HCT116 (cell line): ENCODE data around the gene ANKRD39. TPM values are rescaled to one million over a fixed set of nuclear protein-coding genes. Genes with fewer than 3 reads are reported as not detected.

ENCODE experiments used
- ATAC-seq: fragments of 200-7000 bp; cut with Tn5 transposase; 2 replicates; pipeline ENCODE4 v1.9.1; 2020; ENCODE audit warnings: mild to moderate bottlenecking, moderate library complexity
- BruUV-seq: library from RNA; stranded (reverse); fragments of 400-500 nt; replicated peaks from 2 replicates; lab custom pipeline; 2021; lab: Mats Ljungman, UMichigan
- CTCF ChIA-PET: fragments of 300-600 bp; sonication (Branson Sonifier 250); formaldehyde crosslinking; loops from one replicate; lab custom pipeline; 2021; ENCODE audit warnings: antibody characterized with exemption; lab: Charles Lee
- POLR2A ChIA-PET: fragments of 300-600, 350-600 bp; sonication (Branson Sonifier 250); formaldehyde crosslinking; loops from one replicate; lab custom pipeline; 2021; ENCODE audit warnings: antibody characterized with exemption; lab: Charles Lee
- RAD21 ChIA-PET, 2 experiments: fragments of 300-600 bp; sonication (Branson Sonifier 250); formaldehyde crosslinking; loops; one replicate each; lab custom pipeline; 2023; ENCODE audit warnings: low total read pairs in 2 of 2; ENCODE audit not compliant: uncharacterized antibody in 2 of 2, unreplicated experiment in 2 of 2, low non-redundant PET in 1 of 2; lab: Charles Lee
- DNase-seq: peaks from one replicate; pipeline ENCODE4 v3.0.0-alpha.2; 2010; ENCODE audit warnings: low read depth, low spot score
- H2AFZ ChIP-seq: fragments of 200-600 bp; shearing (Covaris generic), sonication (generic); 2 replicates; pipeline ENCODE4 v1.6.1; 2017; ENCODE audit warnings: low read depth, mixed run types, mixed read lengths, antibody characterized with exemption, low read length; ENCODE audit not compliant: poor library complexity, severe bottlenecking
- H3K27ac ChIP-seq: 2 replicates; pipeline ENCODE4 v1.5.1; 2012; ENCODE audit warnings: low read depth, low read length
- H3K27me3 ChIP-seq: fragments of 200-600 bp; sonication (generic); 2 replicates; pipeline ENCODE4 v1.6.1; 2016; ENCODE audit warnings: mixed run types, low read length, mixed read lengths; ENCODE audit not compliant: insufficient read depth
- H3K36me3 ChIP-seq, 2 experiments: fragments of 200-500 bp in 1 of 2; fragments of 200-600 bp in 1 of 2; sonication (Bioruptor generic) in 1 of 2; sonication (generic) in 1 of 2; 2 replicates each; pipeline versions ENCODE4 v1.5.1 to v1.6.1; 2014 to 2016; ENCODE audit warnings: low read length in 2 of 2, inconsistent platforms in 1 of 2, mixed read lengths in 1 of 2, mixed run types in 1 of 2; ENCODE audit not compliant: insufficient read depth in 2 of 2, control insufficient read depth in 1 of 2
- H3K4me1 ChIP-seq, 2 experiments: fragments of 200-600 bp in 1 of 2; sonication (generic) in 1 of 2; 2 replicates each; pipeline versions ENCODE4 v1.5.1 to v1.6.1; 2012 to 2017; ENCODE audit warnings: low read length in 2 of 2, inconsistent platforms in 1 of 2, mild to moderate bottlenecking in 1 of 2, mixed read lengths in 1 of 2, mixed run types in 1 of 2, moderate library complexity in 1 of 2; ENCODE audit not compliant: insufficient read depth in 2 of 2, control insufficient read depth in 1 of 2
- H3K4me2 ChIP-seq: fragments of 200-600 bp; sonication (generic); 2 replicates; pipeline ENCODE4 v1.6.1; 2017; ENCODE audit warnings: mixed run types, low read length, mixed read lengths
- H3K4me3 ChIP-seq, 2 experiments: fragments of 200-600 bp in 1 of 2; sonication (generic) in 1 of 2; replicated peaks in 1 of 2; 2 replicates each; pipeline ENCODE4 v1.5.1; 2011 to 2016; ENCODE audit warnings: low read length in 2 of 2, control low read depth in 1 of 2, low read depth in 1 of 2, mild to moderate bottlenecking in 1 of 2, mixed read lengths in 1 of 2, mixed run types in 1 of 2
- H3K79me2 ChIP-seq: fragments of 200-600 bp; sonication (generic); 2 replicates; pipeline ENCODE4 v1.6.1; 2017; ENCODE audit warnings: mild to moderate bottlenecking, mixed run types, low read length, moderate library complexity, mixed read lengths; ENCODE audit not compliant: insufficient read depth
- H3K9ac ChIP-seq: fragments of 200-600 bp; sonication (generic); 2 replicates; pipeline ENCODE4 v1.6.1; 2016; ENCODE audit warnings: low read length, mixed read lengths
- H3K9me2 ChIP-seq: fragments of 200-600 bp; sonication (generic), shearing (Covaris generic); 2 replicates; pipeline ENCODE4 v1.6.1; 2017; ENCODE audit warnings: mixed run types, mild to moderate bottlenecking, moderate library complexity; ENCODE audit not compliant: insufficient read depth
- H3K9me3 ChIP-seq, 2 experiments: fragments of 200-500 bp in 1 of 2; fragments of 200-600 bp in 1 of 2; sonication (Bioruptor generic) in 1 of 2; sonication (generic) in 1 of 2; 2 replicates each; pipeline ENCODE4 v1.6.1; 2014 to 2017; ENCODE audit warnings: low read length in 2 of 2, mixed read lengths in 2 of 2, inconsistent platforms in 1 of 2, low read depth in 1 of 2, mild to moderate bottlenecking in 1 of 2, mixed run types in 1 of 2, moderate library complexity in 1 of 2; ENCODE audit not compliant: control insufficient read depth in 1 of 2, insufficient read depth in 1 of 2
- H4K20me1 ChIP-seq: fragments of 200-600 bp; sonication (generic), shearing (Covaris generic); 2 replicates; pipeline ENCODE4 v1.6.1; 2017; ENCODE audit warnings: mixed run types, mild to moderate bottlenecking, moderate library complexity; ENCODE audit not compliant: insufficient read depth
- EZH2phosphoT487 ChIP-seq: fragments of 200-600 bp; IDR thresholded peaks from 2 replicates; pipeline ENCODE4 v1.6.1; 2018; ENCODE audit warnings: antibody characterized with exemption, borderline replicate concordance
- intact Hi-C: fragments of 100-400 bp; cut with micrococcal nuclease; formaldehyde crosslinking; loops from 2 replicates; pipeline ENCODE4 v1.10.0; 2022
- total RNA-seq: library from RNA; stranded (reverse); gene quantifications from one replicate; pipeline ENCODE4 v1.2.1, GENCODE V29; 2021; ENCODE audit not compliant: unreplicated experiment
- TF ChIP-seq, protein P1 (sequence below): IDR thresholded peaks from 2 replicates; pipeline ENCODE4 v1.6.1; 2012; ENCODE audit warnings: low read depth

Gene ANKRD39
- total RNA-seq, 1 experiment from 2014 or later = 24.2 TPM

DNA sequence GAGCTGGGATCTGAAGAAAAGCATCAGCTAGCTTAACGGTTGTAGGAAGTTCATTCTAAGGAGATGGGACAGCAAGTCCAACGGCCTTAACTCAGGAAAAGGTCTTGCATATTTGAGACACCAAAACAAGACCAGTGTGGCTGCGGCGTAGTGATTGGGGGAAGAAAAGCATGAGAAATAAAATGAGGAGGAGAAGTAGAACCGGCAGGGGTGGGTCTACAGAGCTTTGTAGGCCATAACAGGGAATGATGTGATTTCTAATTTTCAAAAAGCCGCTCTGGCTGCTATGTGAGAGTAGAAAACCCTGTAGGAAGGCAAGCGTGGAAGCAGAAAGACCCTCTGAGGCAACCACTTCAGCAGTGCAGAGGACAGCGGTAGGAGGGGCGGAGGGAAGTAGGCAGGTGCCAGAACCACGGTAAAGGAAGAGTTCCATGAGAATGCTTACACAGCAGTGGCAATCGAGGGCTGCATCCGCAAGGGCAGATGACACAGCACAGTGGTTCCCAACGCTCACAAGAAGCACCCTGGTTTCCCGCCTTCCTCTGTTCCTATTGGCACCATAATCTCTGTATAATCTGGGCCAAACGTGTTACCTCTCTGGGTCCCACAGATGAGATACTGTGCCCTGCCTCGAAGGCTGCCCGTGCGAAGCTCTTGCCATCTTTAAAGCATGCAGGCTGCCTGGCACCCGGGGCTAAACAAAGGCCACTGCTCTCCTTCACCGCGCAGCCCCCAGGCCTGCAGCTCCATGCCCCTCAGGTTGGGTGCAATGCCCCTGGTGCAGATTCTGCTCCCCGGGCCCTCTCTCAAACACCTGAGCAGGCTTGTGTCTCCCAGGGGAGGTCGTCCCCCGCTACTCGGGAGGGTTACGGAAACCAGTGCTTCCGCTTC is 795 bp downstream of the ANKRD39 start:
- peaks cover 9 to 20% of the 10 kb centered on the region in 2 experiments for H3K4me1 ChIP-seq
- H3K36me3 ChIP-seq = peaks cover 19 to 20% of the 10 kb centered on the region in 2 experiments; a peak in 3 of 4 replicates
- H3K4me2 ChIP-seq = peak overlapping the region; percentile 99
- ChIA-PET RAD21 (interaction anchor here (0.7 to 2.4 kb wide), 5 partner anchors 12 to 256 kb away, joined by 5 to 13 read pairs (median 6); partner anchors contain the start of genes ANKRD36 (in 1 of the 2) and SEMA4C (in 1 of the 2)), CTCF (interaction anchor here (0.7 to 4.1 kb wide), 18 partner anchors 11 to 307 kb away, joined by 3 to 42 read pairs (median 6); partner anchors contain the start of genes ANKRD36 and KANSL3), POLR2A (interaction anchor here (0.7 to 2.7 kb wide), 5 partner anchors 12 to 256 kb away, joined by 3 to 20 read pairs (median 3); partner anchors contain the start of genes ANKRD36 and SEMA4C)
- intact Hi-C loops = no loop called here
- no peaks in the 10 kb centered on the region for H3K9me2 ChIP-seq
- no peak overlapping the region for H2AFZ ChIP-seq
- peak overlapping the region; percentile 84 to 93 for H3K4me3 ChIP-seq
- H3K27ac ChIP-seq = peak overlapping the region; percentile 67
- no peaks in the 10 kb centered on the region for H4K20me1 ChIP-seq
- H3K9ac ChIP-seq = peak overlapping the region; percentile 89
- no peak for TF ChIP-seq EZH2phosphoT487
- TF ChIP-seq, protein P1, sequence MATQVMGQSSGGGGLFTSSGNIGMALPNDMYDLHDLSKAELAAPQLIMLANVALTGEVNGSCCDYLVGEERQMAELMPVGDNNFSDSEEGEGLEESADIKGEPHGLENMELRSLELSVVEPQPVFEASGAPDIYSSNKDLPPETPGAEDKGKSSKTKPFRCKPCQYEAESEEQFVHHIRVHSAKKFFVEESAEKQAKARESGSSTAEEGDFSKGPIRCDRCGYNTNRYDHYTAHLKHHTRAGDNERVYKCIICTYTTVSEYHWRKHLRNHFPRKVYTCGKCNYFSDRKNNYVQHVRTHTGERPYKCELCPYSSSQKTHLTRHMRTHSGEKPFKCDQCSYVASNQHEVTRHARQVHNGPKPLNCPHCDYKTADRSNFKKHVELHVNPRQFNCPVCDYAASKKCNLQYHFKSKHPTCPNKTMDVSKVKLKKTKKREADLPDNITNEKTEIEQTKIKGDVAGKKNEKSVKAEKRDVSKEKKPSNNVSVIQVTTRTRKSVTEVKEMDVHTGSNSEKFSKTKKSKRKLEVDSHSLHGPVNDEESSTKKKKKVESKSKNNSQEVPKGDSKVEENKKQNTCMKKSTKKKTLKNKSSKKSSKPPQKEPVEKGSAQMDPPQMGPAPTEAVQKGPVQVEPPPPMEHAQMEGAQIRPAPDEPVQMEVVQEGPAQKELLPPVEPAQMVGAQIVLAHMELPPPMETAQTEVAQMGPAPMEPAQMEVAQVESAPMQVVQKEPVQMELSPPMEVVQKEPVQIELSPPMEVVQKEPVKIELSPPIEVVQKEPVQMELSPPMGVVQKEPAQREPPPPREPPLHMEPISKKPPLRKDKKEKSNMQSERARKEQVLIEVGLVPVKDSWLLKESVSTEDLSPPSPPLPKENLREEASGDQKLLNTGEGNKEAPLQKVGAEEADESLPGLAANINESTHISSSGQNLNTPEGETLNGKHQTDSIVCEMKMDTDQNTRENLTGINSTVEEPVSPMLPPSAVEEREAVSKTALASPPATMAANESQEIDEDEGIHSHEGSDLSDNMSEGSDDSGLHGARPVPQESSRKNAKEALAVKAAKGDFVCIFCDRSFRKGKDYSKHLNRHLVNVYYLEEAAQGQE = no peak
- no peaks in the 10 kb centered on the region for H3K27me3 ChIP-seq
- TSS peak; percentile 25 for BruUV-seq
- DNase-seq (no peak), ATAC-seq (no peak; the same call in 1 of the 2 replicates)
- H3K79me2 ChIP-seq = peaks cover 30% of the 10 kb centered on the region
- no peaks in the 10 kb centered on the region for H3K9me3 ChIP-seq
